Loucy (cell line): ENCODE results near the gene IL36A.

Experiments used
- H2AFZ ChIP-seq: fragments of 200-600 bp; sonication (generic); 2 replicates; pipeline ENCODE4 v1.6.0; 2016; ENCODE audit warnings: antibody characterized with exemption, mild to moderate bottlenecking, low read length, moderate library complexity
- H3F3A ChIP-seq: fragments of 200-600 bp; 2 replicates; pipeline ENCODE4 v1.6.0; 2016; ENCODE audit warnings: antibody characterized with exemption, low read depth, mild to moderate bottlenecking
- H3K27me3 ChIP-seq: fragments of 200-600 bp; sonication (generic); 2 replicates; pipeline ENCODE4 v1.6.1; 2014; ENCODE audit warnings: low read length, mild to moderate bottlenecking; ENCODE audit not compliant: insufficient read depth, poor library complexity, severe bottlenecking
- H3K36me3 ChIP-seq: fragments of 200-600 bp; sonication (generic); 2 replicates; pipeline ENCODE4 v1.6.1; 2016; ENCODE audit warnings: low read length; ENCODE audit not compliant: insufficient read depth
- H3K4me1 ChIP-seq: fragments of 200-600 bp; sonication (generic); 2 replicates; pipeline ENCODE4 v1.5.1; 2014; ENCODE audit warnings: low read length, mild to moderate bottlenecking; ENCODE audit not compliant: insufficient read depth, poor library complexity, severe bottlenecking
- H3K4me2 ChIP-seq: fragments of 200-600 bp; sonication (generic); 2 replicates; pipeline ENCODE4 v1.6.0; 2014; ENCODE audit warnings: antibody characterized with exemption, low read length, low read depth, mild to moderate bottlenecking; ENCODE audit not compliant: poor library complexity, severe bottlenecking
- H3K4me3 ChIP-seq: fragments of 200-600 bp; sonication (generic); 2 replicates; pipeline ENCODE4 v1.5.1; 2014; ENCODE audit warnings: low read length, mild to moderate bottlenecking, mixed read lengths; ENCODE audit not compliant: poor library complexity, severe bottlenecking
- H3K79me2 ChIP-seq: fragments of 200-600 bp; sonication (generic); 2 replicates; pipeline ENCODE4 v1.6.1; 2014; ENCODE audit warnings: low read length; ENCODE audit not compliant: insufficient read depth
- H3K9ac ChIP-seq: fragments of 200-600 bp; sonication (generic); 2 replicates; pipeline ENCODE4 v1.6.0; 2014; ENCODE audit warnings: mild to moderate bottlenecking, low read depth, low read length, moderate library complexity; ENCODE audit not compliant: poor library complexity, severe bottlenecking
- H3K9me2 ChIP-seq: fragments of 200-600 bp; sonication (generic); replicated peaks from 2 replicates; pipeline ENCODE4 v1.6.1; 2016; ENCODE audit warnings: low read depth, low read length, mixed read lengths
- H3K9me3 ChIP-seq: fragments of 200-600 bp; sonication (generic); 2 replicates; pipeline ENCODE4 v1.6.1; 2014; ENCODE audit warnings: mild to moderate bottlenecking, antibody characterized with exemption, low read length, low read depth; ENCODE audit not compliant: insufficient read depth
- H4K20me1 ChIP-seq: fragments of 200-600 bp; sonication (generic); 2 replicates; pipeline ENCODE4 v1.6.0; 2014; ENCODE audit warnings: antibody characterized with exemption, low read length, mild to moderate bottlenecking; ENCODE audit not compliant: insufficient read depth, poor library complexity, severe bottlenecking
- EZH2phosphoT487 ChIP-seq: fragments of 200-600 bp; IDR thresholded peaks from 2 replicates; pipeline ENCODE4 v1.6.1; 2018; ENCODE audit warnings: antibody characterized with exemption, mild to moderate bottlenecking, moderate library complexity, borderline replicate concordance
- TF ChIP-seq, protein P1 (sequence below): fragments of 200-600 bp; sonication (generic); conservative IDR thresholded peaks from 2 replicates; pipeline ENCODE4 v1.5.1; 2014; ENCODE audit warnings: mild to moderate bottlenecking, antibody characterized with exemption, low read length

The IL36A gene

DNA sequence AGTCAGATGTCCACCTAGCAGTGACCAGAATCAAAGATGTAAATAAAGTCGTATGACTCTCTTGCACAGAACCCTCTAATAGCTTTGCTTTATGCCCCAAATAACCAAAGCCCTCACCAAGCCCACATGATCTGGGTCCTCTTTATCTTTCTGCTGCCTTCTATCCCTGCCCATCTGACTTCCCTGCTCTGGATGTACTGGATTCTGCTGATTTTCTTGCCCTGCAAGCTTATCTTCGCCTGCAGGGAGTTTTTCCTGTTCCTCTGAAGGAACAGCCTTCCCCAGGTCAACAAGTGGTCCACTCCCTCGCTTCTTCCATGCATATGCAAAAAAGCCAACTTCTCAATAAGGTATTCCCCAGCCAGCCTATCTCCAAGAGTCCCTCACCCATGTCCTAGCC is 28.8 kb downstream of the IL36A start:
- no peak overlapping the region for H3K4me2 ChIP-seq
- TF ChIP-seq EZH2phosphoT487: no peak
- TF ChIP-seq, protein P1, sequence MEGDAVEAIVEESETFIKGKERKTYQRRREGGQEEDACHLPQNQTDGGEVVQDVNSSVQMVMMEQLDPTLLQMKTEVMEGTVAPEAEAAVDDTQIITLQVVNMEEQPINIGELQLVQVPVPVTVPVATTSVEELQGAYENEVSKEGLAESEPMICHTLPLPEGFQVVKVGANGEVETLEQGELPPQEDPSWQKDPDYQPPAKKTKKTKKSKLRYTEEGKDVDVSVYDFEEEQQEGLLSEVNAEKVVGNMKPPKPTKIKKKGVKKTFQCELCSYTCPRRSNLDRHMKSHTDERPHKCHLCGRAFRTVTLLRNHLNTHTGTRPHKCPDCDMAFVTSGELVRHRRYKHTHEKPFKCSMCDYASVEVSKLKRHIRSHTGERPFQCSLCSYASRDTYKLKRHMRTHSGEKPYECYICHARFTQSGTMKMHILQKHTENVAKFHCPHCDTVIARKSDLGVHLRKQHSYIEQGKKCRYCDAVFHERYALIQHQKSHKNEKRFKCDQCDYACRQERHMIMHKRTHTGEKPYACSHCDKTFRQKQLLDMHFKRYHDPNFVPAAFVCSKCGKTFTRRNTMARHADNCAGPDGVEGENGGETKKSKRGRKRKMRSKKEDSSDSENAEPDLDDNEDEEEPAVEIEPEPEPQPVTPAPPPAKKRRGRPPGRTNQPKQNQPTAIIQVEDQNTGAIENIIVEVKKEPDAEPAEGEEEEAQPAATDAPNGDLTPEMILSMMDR: no peak

GRCh38 chr2:113036763-113037162 is 31.5 kb downstream of the IL36A start:
- Histone ChIP-seq H3K9me3 (no peaks in the 10 kb centered on the region), H3K9me2 (no peaks in the 10 kb centered on the region), H3K79me2 (no peaks in the 10 kb centered on the region), H3K4me3 (no peak overlapping the region), H3K36me3 (no peaks in the 10 kb centered on the region), H3K9ac (no peak overlapping the region), H4K20me1 (no peaks in the 10 kb centered on the region), H3K27me3 (no peaks in the 10 kb centered on the region), H2AFZ (no peak overlapping the region), H3K4me1 (no peaks in the 10 kb centered on the region), H3K4me2 (no peak overlapping the region), H3F3A (no peaks in the 10 kb centered on the region)
- TF ChIP-seq, protein P1: no peak
- TF ChIP-seq EZH2phosphoT487: no peak

More for the DNA sequence above, 28.8 kb downstream of the IL36A start:
- Histone ChIP-seq H4K20me1 (no peaks in the 10 kb centered on the region), H3F3A (no peaks in the 10 kb centered on the region), H3K9me3 (no peaks in the 10 kb centered on the region), H3K36me3 (no peaks in the 10 kb centered on the region), H2AFZ (no peak overlapping the region), H3K27me3 (peaks cover 3% of the 10 kb centered on the region), H3K4me1 (no peaks in the 10 kb centered on the region), H3K9ac (no peak overlapping the region), H3K9me2 (no peaks in the 10 kb centered on the region), H3K79me2 (no peaks in the 10 kb centered on the region), H3K4me3 (no peak overlapping the region)

DNA sequence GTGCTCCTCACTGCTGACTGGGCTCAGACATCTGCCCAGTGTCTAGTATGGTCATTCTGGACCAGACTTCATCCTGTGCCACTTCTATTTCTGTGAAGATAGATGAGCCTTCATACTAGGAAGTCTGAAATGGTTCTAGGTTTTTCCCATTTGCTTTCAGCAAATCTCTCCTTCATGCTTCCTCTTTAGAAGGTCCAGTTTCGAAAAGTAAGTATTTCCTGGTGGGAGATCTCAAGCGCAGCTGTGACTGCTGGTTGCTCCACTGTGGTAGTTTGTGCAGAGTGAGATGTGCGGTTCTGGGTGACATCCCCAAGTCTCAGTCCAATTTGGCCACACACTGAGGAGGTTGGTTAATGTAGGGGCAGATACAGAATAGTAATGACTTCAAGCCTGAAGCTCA is 33.0 kb downstream of the IL36A start:
- Histone ChIP-seq H3K79me2 (no peaks in the 10 kb centered on the region), H3K4me2 (no peak overlapping the region), H3K27me3 (no peaks in the 10 kb centered on the region), H3K9ac (no peak overlapping the region), H3K9me3 (no peaks in the 10 kb centered on the region), H3K4me1 (no peaks in the 10 kb centered on the region), H3K36me3 (no peaks in the 10 kb centered on the region), H3K9me2 (no peaks in the 10 kb centered on the region), H4K20me1 (no peaks in the 10 kb centered on the region), H2AFZ (no peak overlapping the region), H3F3A (no peaks in the 10 kb centered on the region), H3K4me3 (no peak overlapping the region)
- TF ChIP-seq, protein P1: no peak
- no peak for TF ChIP-seq EZH2phosphoT487
